Natural killer cell treated with Interleukin-12 subunit alpha and Interleukin-12 subunit beta and Interleukin-15 and Interleukin-18, amount 100 ng/mL, for 72 hours (primary cell): ENCODE results near the gene BBOX1. TPM values are rescaled to one million over a fixed set of nuclear protein-coding genes. Genes with fewer than 3 reads are reported as not detected.

Source experiments
- ATAC-seq, 2 donors: fragments of 150-1000 bp; cut with Tn5 transposase in 1 of 2; sonication (Bioruptor Pico), chemical (Tn5 transposase) in 1 of 2; 2 replicates each; pipeline ENCODE4 v1.10.0; 2021
- DNase-seq: peaks from one replicate; pipeline ENCODE4 v3.0.0; 2022; ENCODE audit warnings: low spot score
- H3K27ac Mint-ChIP-seq, 2 donors: 1 replicate in 1 of 2; 2 replicates in 1 of 2; pipeline ENCODE4 v1.8.0; 2022; ENCODE audit warnings: mixed read lengths in 2 of 2, mild to moderate bottlenecking in 1 of 2, moderate library complexity in 1 of 2
- H3K27me3 Mint-ChIP-seq, 2 donors: 1 replicate in 1 of 2; 2 replicates in 1 of 2; pipeline ENCODE4 v1.8.0; 2022; ENCODE audit warnings: mixed read lengths in 2 of 2
- H3K36me3 Mint-ChIP-seq: one replicate; pipeline ENCODE4 v1.8.0; 2022; ENCODE audit warnings: mixed read lengths
- H3K4me1 Mint-ChIP-seq, 2 donors: 1 replicate in 1 of 2; 2 replicates in 1 of 2; pipeline ENCODE4 v1.8.0; 2022; ENCODE audit warnings: low read depth in 2 of 2, mixed read lengths in 2 of 2, mild to moderate bottlenecking in 1 of 2
- H3K4me3 Mint-ChIP-seq: one replicate; pipeline ENCODE4 v1.8.0; 2022; ENCODE audit warnings: mixed read lengths
- H3K9me3 Mint-ChIP-seq: 2 replicates; pipeline ENCODE4 v1.8.0; 2022; ENCODE audit warnings: mixed read lengths
- total RNA-seq, 2 donors: library from RNA; stranded (reverse); gene quantifications; one replicate each; pipeline ENCODE4 v1.2.3, GENCODE V29; 2022

Gene BBOX1
- total RNA-seq, 2 donors from 2014 or later, result not detected

- Mint-ChIP-seq H3K27me3 (no peaks in the 10 kb centered on the region), H3K4me3 (no peak overlapping the region), H3K27ac (no peak overlapping the region), H3K36me3 (no peaks in the 10 kb centered on the region), H3K9me3 (peaks cover 13% of the 10 kb centered on the region), H3K4me1 (no peaks in the 10 kb centered on the region)
- no peak for DNase-seq
- ATAC-seq, result no peak
Measured at GRCh38 chr11:27046956-27047355, 6.3 kb downstream of the BBOX1 start.

GRCh38 chr11:27052668-27053067, 12.1 kb downstream of the BBOX1 start:
- Mint-ChIP-seq H3K4me3 (no peak overlapping the region), H3K27me3 (no peaks in the 10 kb centered on the region), H3K36me3 (peaks cover 4% of the 10 kb centered on the region), H3K4me1 (no peaks in the 10 kb centered on the region), H3K27ac (no peak overlapping the region), H3K9me3 (peaks cover 15% of the 10 kb centered on the region)
- no peak for DNase-seq
- ATAC-seq, result no peak

- ATAC-seq (no peak), DNase-seq (no peak)
- H3K27ac Mint-ChIP-seq, result no peak overlapping the region
- peaks cover 20% of the 10 kb centered on the region for H3K9me3 Mint-ChIP-seq
- H3K36me3 Mint-ChIP-seq, result peaks cover 4% of the 10 kb centered on the region
- H3K4me1 Mint-ChIP-seq, result no peaks in the 10 kb centered on the region
- no peaks in the 10 kb centered on the region for H3K27me3 Mint-ChIP-seq
- no peak overlapping the region for H3K4me3 Mint-ChIP-seq
Measured at GRCh38 chr11:27055065-27055682, 14.6 kb downstream of the BBOX1 start.

GRCh38 chr11:27057091-27057780, 16.6 kb downstream of the BBOX1 start:
- no peak for ATAC-seq
- no peak for DNase-seq
- Mint-ChIP-seq H3K4me1 (no peaks in the 10 kb centered on the region), H3K27me3 (no peaks in the 10 kb centered on the region), H3K27ac (no peak overlapping the region), H3K9me3 (peaks cover 19% of the 10 kb centered on the region), H3K4me3 (no peak overlapping the region), H3K36me3 (peaks cover 3% of the 10 kb centered on the region)

GRCh38 chr11:27058456-27058855, 17.8 kb downstream of the BBOX1 start:
- Mint-ChIP-seq H3K4me3 (no peak overlapping the region), H3K4me1 (no peaks in the 10 kb centered on the region), H3K27ac (no peak overlapping the region), H3K36me3 (no peaks in the 10 kb centered on the region), H3K9me3 (peaks cover 20% of the 10 kb centered on the region), H3K27me3 (no peaks in the 10 kb centered on the region)
- no peak for ATAC-seq
- DNase-seq, result no peak

- no peaks in the 10 kb centered on the region for H3K36me3 Mint-ChIP-seq
- no peaks in the 10 kb centered on the region for H3K4me1 Mint-ChIP-seq
- no peak overlapping the region for H3K27ac Mint-ChIP-seq
- no peak overlapping the region for H3K4me3 Mint-ChIP-seq
- no peaks in the 10 kb centered on the region for H3K27me3 Mint-ChIP-seq
- peaks cover 25% of the 10 kb centered on the region for H3K9me3 Mint-ChIP-seq
- ATAC-seq, result peak in 1 of 2 donors; percentile 32
- DNase-seq, result no peak
Measured at GRCh38 chr11:27059431-27059830, 18.8 kb downstream of the BBOX1 start.

- no peak for DNase-seq
- Mint-ChIP-seq H3K27me3 (no peaks in the 10 kb centered on the region), H3K27ac (no peak overlapping the region), H3K36me3 (no peaks in the 10 kb centered on the region), H3K4me3 (no peak overlapping the region), H3K4me1 (no peaks in the 10 kb centered on the region), H3K9me3 (peaks cover 26% of the 10 kb centered on the region)
- ATAC-seq, result no peak
Measured at GRCh38 chr11:27060816-27061460, 20.3 kb downstream of the BBOX1 start.

GRCh38 chr11:27061461-27061821, 20.8 kb downstream of the BBOX1 start:
- Mint-ChIP-seq H3K4me1 (no peaks in the 10 kb centered on the region), H3K9me3 (peaks cover 26% of the 10 kb centered on the region), H3K36me3 (no peaks in the 10 kb centered on the region), H3K27ac (no peak overlapping the region), H3K4me3 (no peak overlapping the region), H3K27me3 (no peaks in the 10 kb centered on the region)
- ATAC-seq, result no peak
- DNase-seq, result no peak

- ATAC-seq, result no peak
- DNase-seq, result no peak
- H3K4me3 Mint-ChIP-seq, result no peak overlapping the region
- H3K27me3 Mint-ChIP-seq, result no peaks in the 10 kb centered on the region
- H3K36me3 Mint-ChIP-seq, result no peaks in the 10 kb centered on the region
- H3K4me1 Mint-ChIP-seq, result no peaks in the 10 kb centered on the region
- H3K9me3 Mint-ChIP-seq, result peaks cover 14% of the 10 kb centered on the region
- H3K27ac Mint-ChIP-seq, result no peak overlapping the region
Measured at GRCh38 chr11:27064086-27064485, 23.5 kb downstream of the BBOX1 start.

GRCh38 chr11:27075192-27075591, 34.6 kb downstream of the BBOX1 start:
- DNase-seq, result no peak
- H3K4me3 Mint-ChIP-seq, result no peak overlapping the region
- H3K4me1 Mint-ChIP-seq, result no peaks in the 10 kb centered on the region
- H3K27me3 Mint-ChIP-seq, result no peaks in the 10 kb centered on the region
- peaks cover 5% of the 10 kb centered on the region for H3K36me3 Mint-ChIP-seq
- no peak for ATAC-seq
- H3K9me3 Mint-ChIP-seq, result peaks cover 28% of the 10 kb centered on the region
- H3K27ac Mint-ChIP-seq, result no peak overlapping the region

- Mint-ChIP-seq H3K27me3 (no peaks in the 10 kb centered on the region), H3K4me1 (no peaks in the 10 kb centered on the region), H3K36me3 (peaks cover 5% of the 10 kb centered on the region), H3K4me3 (no peak overlapping the region), H3K27ac (no peak overlapping the region), H3K9me3 (peaks cover 29% of the 10 kb centered on the region)
- ATAC-seq, result no peak
- no peak for DNase-seq
Measured at GRCh38 chr11:27075655-27076054, 35.0 kb downstream of the BBOX1 start.

GRCh38 chr11:27076121-27076589, 35.5 kb downstream of the BBOX1 start:
- Mint-ChIP-seq H3K36me3 (peaks cover 5% of the 10 kb centered on the region), H3K27ac (no peak overlapping the region), H3K9me3 (peaks cover 29% of the 10 kb centered on the region), H3K4me1 (no peaks in the 10 kb centered on the region), H3K4me3 (no peak overlapping the region), H3K27me3 (no peaks in the 10 kb centered on the region)
- ATAC-seq (peak in 1 of 2 donors; percentile 9), DNase-seq (no peak)

- no peak for DNase-seq
- no peaks in the 10 kb centered on the region for H3K27me3 Mint-ChIP-seq
- no peak overlapping the region for H3K4me3 Mint-ChIP-seq
- no peaks in the 10 kb centered on the region for H3K4me1 Mint-ChIP-seq
- H3K36me3 Mint-ChIP-seq, result peaks cover 5% of the 10 kb centered on the region
- ATAC-seq, result no peak
- no peak overlapping the region for H3K27ac Mint-ChIP-seq
- peaks cover 19% of the 10 kb centered on the region for H3K9me3 Mint-ChIP-seq
Measured at GRCh38 chr11:27081056-27081455, 40.4 kb downstream of the BBOX1 start.

GRCh38 chr11:27083241-27083640, 42.6 kb downstream of the BBOX1 start:
- H3K4me1 Mint-ChIP-seq, result no peaks in the 10 kb centered on the region
- H3K4me3 Mint-ChIP-seq, result no peak overlapping the region
- no peaks in the 10 kb centered on the region for H3K27me3 Mint-ChIP-seq
- no peak overlapping the region for H3K27ac Mint-ChIP-seq
- no peak for ATAC-seq
- H3K9me3 Mint-ChIP-seq, result peaks cover 17% of the 10 kb centered on the region
- no peaks in the 10 kb centered on the region for H3K36me3 Mint-ChIP-seq
- DNase-seq, result no peak
